GM21717 (cell line): ENCODE results near the gene CISTR.
"Not testable (repeated sequence)": the region's sequence is repeated elsewhere in the genome, so short reads cannot be mapped to it uniquely, and the experiment has no call there.

Experiments
- ATAC-seq: cut with Tn5 transposase; IDR thresholded peaks from one replicate; pipeline ENCODE4 v1.9.1; 2021; ENCODE audit warnings: mild to moderate bottlenecking, moderate library complexity; ENCODE audit not compliant: unreplicated experiment

CISTR gene

GRCh38 chr12:53764615-53765014 lies 12.8 kb upstream of the CISTR start:
- ATAC-seq = no peak

- ATAC-seq = not testable (repeated sequence)
Observed at GRCh38 chr12:53762793-53763192, 11.0 kb upstream of the CISTR start.

GRCh38 chr12:53761306-53761705 lies 9.5 kb upstream of the CISTR start:
- ATAC-seq = no peak

GRCh38 chr12:53759261-53759660 lies 7.5 kb upstream of the CISTR start:
- ATAC-seq = no peak

- no peak for ATAC-seq
Observed at GRCh38 chr12:53758730-53759103, 6.9 kb upstream of the CISTR start.

GRCh38 chr12:53758081-53758729 lies 6.4 kb upstream of the CISTR start:
- no peak for ATAC-seq

GRCh38 chr12:53757101-53757770 lies 5.5 kb upstream of the CISTR start:
- no peak for ATAC-seq

- no peak for ATAC-seq
Observed at GRCh38 chr12:53756300-53757100, 4.7 kb upstream of the CISTR start.

GRCh38 chr12:53755893-53756292 lies 4.1 kb upstream of the CISTR start:
- no peak for ATAC-seq

GRCh38 chr12:53755451-53755891 lies 3.7 kb upstream of the CISTR start:
- no peak for ATAC-seq

- ATAC-seq = no peak
Observed at GRCh38 chr12:53754633-53755264, 3.0 kb upstream of the CISTR start.

- no peak for ATAC-seq
Observed at GRCh38 chr12:53754188-53754585, 2.4 kb upstream of the CISTR start.

- ATAC-seq = no peak
Observed at GRCh38 chr12:53752621-53753020, 842 bp upstream of the CISTR start.

GRCh38 chr12:53752192-53752601 lies 418 bp upstream of the CISTR start:
- ATAC-seq = no peak

- no peak for ATAC-seq
Observed at GRCh38 chr12:53750812-53751335, 905 bp downstream of the CISTR start.

- ATAC-seq = no peak
Observed at GRCh38 chr12:53749986-53750811, 1.6 kb downstream of the CISTR start.

GRCh38 chr12:53748072-53748840 lies 3.5 kb downstream of the CISTR start:
- ATAC-seq = no peak

GRCh38 chr12:53747095-53747494 lies 4.7 kb downstream of the CISTR start:
- ATAC-seq = no peak

GRCh38 chr12:53746592-53747092 lies 5.1 kb downstream of the CISTR start:
- ATAC-seq = no peak
